Panc1 (cell line): ENCODE data around the gene ARGFX. TPM values are rescaled to one million over a fixed set of nuclear protein-coding genes. Genes with fewer than 3 reads are reported as not detected.

Source experiments
- ATAC-seq: fragments of 200-7000 bp; cut with Tn5 transposase; 2 replicates; pipeline ENCODE4 v1.9.1; 2020; ENCODE audit warnings: mild to moderate bottlenecking, moderate library complexity
- BruUV-seq: library from RNA; stranded (reverse); fragments of 400-500 nt; replicated peaks from 2 replicates; lab custom pipeline; 2021; lab: Mats Ljungman, UMichigan
- CTCF ChIA-PET: fragments of 300-600 bp; sonication (Branson Sonifier 250); formaldehyde crosslinking; loops from one replicate; lab custom pipeline; 2022; ENCODE audit warnings: antibody characterized with exemption; lab: Charles Lee
- POLR2A ChIA-PET: fragments of 300-600 bp; sonication (Branson Sonifier 250); formaldehyde crosslinking; loops from one replicate; lab custom pipeline; 2022; ENCODE audit warnings: antibody characterized with exemption; lab: Charles Lee
- DNase-seq: peaks from one replicate; pipeline ENCODE4 v3.0.0-alpha.2; 2010; ENCODE audit warnings: low read depth, low spot score
- H3K27ac ChIP-seq: 2 replicates; pipeline ENCODE4 v1.5.1; 2011; ENCODE audit warnings: mild to moderate bottlenecking, low read length, inconsistent platforms
- H3K27me3 ChIP-seq: fragments of 200-500 bp; sonication (Bioruptor generic); 2 replicates; pipeline ENCODE4 v1.6.0; 2014; ENCODE audit warnings: low read length, inconsistent platforms; ENCODE audit not compliant: control insufficient read depth, insufficient read depth
- H3K36me3 ChIP-seq: fragments of 200-500 bp; sonication (Bioruptor generic); 2 replicates; pipeline ENCODE4 v1.5.1; 2014; ENCODE audit warnings: inconsistent platforms, mild to moderate bottlenecking, low read length, moderate library complexity; ENCODE audit not compliant: control insufficient read depth, insufficient read depth
- H3K4me1 ChIP-seq: 2 replicates; pipeline ENCODE4 v1.5.1; 2011; ENCODE audit warnings: inconsistent platforms, mild to moderate bottlenecking, low read length, moderate library complexity; ENCODE audit not compliant: control insufficient read depth, insufficient read depth
- H3K4me3 ChIP-seq, 2 experiments: 2 replicates each; pipeline ENCODE4 v1.5.1; 2011 to 2012; ENCODE audit warnings: low read depth in 2 of 2, low read length in 2 of 2, mild to moderate bottlenecking in 2 of 2, inconsistent platforms in 1 of 2, moderate library complexity in 1 of 2
- H3K9me3 ChIP-seq: fragments of 200-500 bp; sonication (Bioruptor generic); 2 replicates; pipeline ENCODE4 v1.5.1; 2014; ENCODE audit warnings: low read depth, mild to moderate bottlenecking, inconsistent platforms, low read length, moderate library complexity; ENCODE audit not compliant: control insufficient read depth, insufficient read depth
- POLR2AphosphoS5 ChIP-seq: IDR thresholded peaks from 2 replicates; pipeline ENCODE4 v1.6.1; 2012; ENCODE audit warnings: mild to moderate bottlenecking, low read depth, low read length, moderate library complexity
- REST ChIP-seq, 2 experiments: IDR thresholded peaks; 2 replicates each; pipeline ENCODE4 v1.6.1; 2011 to 2012; ENCODE audit warnings: low read depth in 2 of 2, control low read depth in 1 of 2, low read length in 1 of 2, mild to moderate bottlenecking in 1 of 2, moderate library complexity in 1 of 2; ENCODE audit not compliant: insufficient read depth in 1 of 2
- SIN3A ChIP-seq: IDR thresholded peaks from 2 replicates; pipeline ENCODE4 v1.6.1; 2012; ENCODE audit warnings: low read depth, mild to moderate bottlenecking, low read length, moderate library complexity, borderline replicate concordance; ENCODE audit not compliant: insufficient read depth
- TCF7L2 ChIP-seq: IDR thresholded peaks from 2 replicates; pipeline ENCODE4 v1.6.1; 2011; ENCODE audit warnings: mild to moderate bottlenecking, low read depth, low read length, inconsistent platforms
- in situ Hi-C: cut with HindIII; loops from 2 replicates; pipeline ENCODE4 v1.10.0; 2016; ENCODE audit warnings: low sequenced_read_pairs, low pct_unique_long_range_greater_than_20kb
- intact Hi-C: fragments of 100-400 bp; cut with micrococcal nuclease; formaldehyde crosslinking; loops from one replicate; pipeline ENCODE4 v1.10.0; 2022; ENCODE audit not compliant: unreplicated experiment
- total RNA-seq: library from RNA; stranded (reverse); gene quantifications from one replicate; pipeline ENCODE4 v1.2.1, GENCODE V29; 2021; ENCODE audit not compliant: unreplicated experiment
- TF ChIP-seq, protein P1 (sequence below): fragments of 450-650 bp; IDR thresholded peaks from 2 replicates; pipeline ENCODE4 v1.5.1; 2017; ENCODE audit warnings: mild to moderate bottlenecking

The ARGFX gene
- total RNA-seq, 1 experiment from 2014 or later: not detected

DNA sequence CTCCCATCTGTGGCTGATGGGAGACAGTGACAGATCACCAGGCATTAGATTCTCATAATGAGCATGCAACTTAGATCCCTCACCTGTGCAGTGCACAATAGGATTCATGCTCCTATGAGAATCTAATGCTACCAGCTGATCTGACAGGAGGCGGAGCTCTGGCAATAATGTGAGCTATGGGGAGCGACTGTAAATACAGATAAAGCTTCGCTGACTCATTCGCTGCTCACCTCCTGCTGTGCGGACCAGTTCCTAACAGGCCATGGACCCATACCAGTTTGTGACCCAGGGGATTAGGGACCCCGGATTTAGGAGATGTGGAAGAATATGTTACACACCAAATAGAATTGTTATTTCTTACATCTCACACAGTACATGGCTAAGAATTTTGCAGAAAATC lies 6.7 kb downstream of the ARGFX start:
- H3K27me3 ChIP-seq: no peaks in the 10 kb centered on the region; the same call in 1 of the 2 replicates
- BruUV-seq: no TSS peak
- H3K27ac ChIP-seq: no peak overlapping the region
- CTCF ChIA-PET: no interaction called here
- POLR2A ChIA-PET: interaction anchor here (0.7 kb wide), 1 partner anchor 125 kb away, joined by 6 read pairs; no protein-coding TSS in a partner anchor
- H3K4me3 ChIP-seq: no peak overlapping the region
- ATAC-seq (peak; percentile 65; the same call in 1 of the 2 replicates), DNase-seq (no peak)
- TF ChIP-seq, protein P1, sequence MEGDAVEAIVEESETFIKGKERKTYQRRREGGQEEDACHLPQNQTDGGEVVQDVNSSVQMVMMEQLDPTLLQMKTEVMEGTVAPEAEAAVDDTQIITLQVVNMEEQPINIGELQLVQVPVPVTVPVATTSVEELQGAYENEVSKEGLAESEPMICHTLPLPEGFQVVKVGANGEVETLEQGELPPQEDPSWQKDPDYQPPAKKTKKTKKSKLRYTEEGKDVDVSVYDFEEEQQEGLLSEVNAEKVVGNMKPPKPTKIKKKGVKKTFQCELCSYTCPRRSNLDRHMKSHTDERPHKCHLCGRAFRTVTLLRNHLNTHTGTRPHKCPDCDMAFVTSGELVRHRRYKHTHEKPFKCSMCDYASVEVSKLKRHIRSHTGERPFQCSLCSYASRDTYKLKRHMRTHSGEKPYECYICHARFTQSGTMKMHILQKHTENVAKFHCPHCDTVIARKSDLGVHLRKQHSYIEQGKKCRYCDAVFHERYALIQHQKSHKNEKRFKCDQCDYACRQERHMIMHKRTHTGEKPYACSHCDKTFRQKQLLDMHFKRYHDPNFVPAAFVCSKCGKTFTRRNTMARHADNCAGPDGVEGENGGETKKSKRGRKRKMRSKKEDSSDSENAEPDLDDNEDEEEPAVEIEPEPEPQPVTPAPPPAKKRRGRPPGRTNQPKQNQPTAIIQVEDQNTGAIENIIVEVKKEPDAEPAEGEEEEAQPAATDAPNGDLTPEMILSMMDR: no peak
- TF ChIP-seq POLR2AphosphoS5 (no peak), SIN3A (no peak), REST (IDR thresholded peaks at IDR 0.05; ENCODE audit: insufficient read depth in 1 of 2, low read depth in 2 of 2, low read length in 1 of 2) (no peak), TCF7L2 (no peak)
- H3K9me3 ChIP-seq: no peaks in the 10 kb centered on the region
- in situ Hi-C loops: no loop called here
- H3K36me3 ChIP-seq: no peaks in the 10 kb centered on the region
- 0 out of 2 replicates have a peak, but pooled peaks cover 3% of the 10 kb centered on the region for H3K4me1 ChIP-seq
- intact Hi-C loops: no loop called here

DNA sequence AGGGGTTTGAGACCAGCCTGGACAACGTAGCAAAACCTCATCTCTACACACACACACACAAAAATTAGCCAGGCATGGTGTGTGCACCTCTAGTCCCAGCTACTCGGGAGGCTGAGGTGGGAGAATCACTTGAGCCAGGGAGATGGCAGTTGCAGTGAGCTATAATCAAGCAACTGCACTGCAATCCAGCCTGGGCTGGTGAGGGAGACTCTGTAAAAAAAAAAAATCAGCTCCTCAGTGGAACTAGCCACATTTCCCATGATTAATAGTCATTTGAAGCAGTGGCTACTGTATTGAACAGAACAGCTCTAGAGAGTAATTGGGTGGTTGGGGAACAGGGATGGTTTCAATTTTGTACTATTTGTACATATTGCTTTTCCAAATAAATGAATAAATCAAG lies 13.9 kb downstream of the ARGFX start:
- DNase-seq: no peak
- H3K27ac ChIP-seq: no peak overlapping the region
- ChIA-PET POLR2A (interaction anchor here (0.7 kb wide), 1 partner anchor 251 kb away, joined by 3 read pairs; no protein-coding TSS in a partner anchor), CTCF (no interaction called here)
- H3K4me1 ChIP-seq: no peaks in the 10 kb centered on the region
- BruUV-seq: no TSS peak
- no peak for ATAC-seq
- no peaks in the 10 kb centered on the region for H3K9me3 ChIP-seq
- H3K36me3 ChIP-seq: no peaks in the 10 kb centered on the region
- intact Hi-C loops (no loop called here), in situ Hi-C loops (no loop called here)
- TF ChIP-seq SIN3A: no peak
- TF ChIP-seq, protein P1: no peak
- no peak for TF ChIP-seq TCF7L2
- no peak for TF ChIP-seq REST (IDR thresholded peaks at IDR 0.05; ENCODE audit: insufficient read depth in 1 of 2, low read depth in 2 of 2, low read length in 1 of 2)
- TF ChIP-seq POLR2AphosphoS5: no peak
- no peak overlapping the region for H3K4me3 ChIP-seq
- peaks cover 3% of the 10 kb centered on the region for H3K27me3 ChIP-seq
